GM21619 (cell line): ENCODE data around the gene OGT.
"Not testable (repeated sequence)": the region's sequence is repeated elsewhere in the genome, so short reads cannot be mapped to it uniquely, and the experiment has no call there.

Experiments
- ATAC-seq: cut with Tn5 transposase; IDR thresholded peaks from one replicate; pipeline ENCODE4 v1.9.1; 2021; ENCODE audit not compliant: unreplicated experiment

OGT gene

DNA sequence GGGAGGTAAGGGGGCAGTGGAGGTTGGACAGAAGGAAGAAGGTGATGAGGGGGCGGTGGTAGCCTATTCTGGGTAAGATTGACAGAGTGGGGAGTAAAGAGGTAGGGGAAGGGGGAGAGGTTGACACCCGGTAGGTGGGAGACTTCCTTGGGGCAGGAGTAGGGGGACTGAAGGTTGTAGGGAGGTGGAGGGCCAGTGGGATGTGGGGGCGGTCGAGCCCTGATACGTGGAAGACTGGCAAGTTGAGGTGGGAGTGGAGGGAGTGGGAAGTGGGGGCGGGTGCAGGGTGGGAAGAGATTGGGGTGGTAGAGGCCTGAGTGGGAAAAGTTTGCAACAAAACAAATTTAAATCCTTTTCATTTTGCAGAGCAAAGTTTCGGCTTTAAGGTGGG, 47.1 kb downstream of the OGT start:
- ATAC-seq: no peak

DNA sequence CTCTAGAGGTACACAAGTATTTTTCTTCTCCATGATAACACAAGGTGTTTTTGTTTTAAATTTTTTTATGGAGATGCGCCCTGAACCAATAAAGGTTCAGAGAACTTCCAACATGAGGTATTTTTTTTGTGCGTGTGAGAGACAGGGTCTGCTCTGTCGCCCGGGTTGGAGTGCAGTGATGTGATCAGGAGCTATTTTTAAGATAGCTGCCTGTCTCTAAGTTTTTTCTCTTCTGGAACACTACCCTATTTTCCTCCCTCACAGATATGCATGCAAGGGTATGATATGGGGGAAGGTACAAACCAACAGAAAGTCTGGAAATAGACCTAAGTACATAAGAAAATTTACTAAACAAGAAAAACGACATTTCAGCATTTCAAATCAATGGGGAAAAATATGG, 48.3 kb downstream of the OGT start:
- no peak for ATAC-seq

DNA sequence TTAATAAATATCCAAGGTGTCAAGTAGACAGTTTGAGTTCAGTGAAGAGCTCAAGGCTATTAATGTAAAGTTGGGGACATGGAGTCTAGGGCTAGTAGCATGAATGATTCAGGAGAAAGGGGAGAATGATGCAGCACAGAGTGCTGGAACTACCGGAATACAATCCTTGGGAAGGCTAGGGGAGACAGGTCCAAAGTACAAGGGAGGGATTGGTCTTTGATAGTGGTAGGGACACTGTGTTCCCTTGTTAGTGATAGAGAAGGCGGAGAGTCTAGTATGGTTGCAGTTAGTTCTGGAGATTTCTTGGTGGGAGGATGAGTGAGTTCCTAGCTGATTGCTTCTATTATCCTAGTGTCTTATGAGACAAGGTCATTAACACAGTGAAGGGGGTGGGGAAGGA, 54.0 kb downstream of the OGT start:
- no peak for ATAC-seq

- not testable (repeated sequence) for ATAC-seq
These were observed 60.3 kb downstream of the OGT start for GRCh38 chrX:71593210-71593609.

- no peak for ATAC-seq
These were observed 67.1 kb downstream of the OGT start for GRCh38 chrX:71599965-71600364.

DNA sequence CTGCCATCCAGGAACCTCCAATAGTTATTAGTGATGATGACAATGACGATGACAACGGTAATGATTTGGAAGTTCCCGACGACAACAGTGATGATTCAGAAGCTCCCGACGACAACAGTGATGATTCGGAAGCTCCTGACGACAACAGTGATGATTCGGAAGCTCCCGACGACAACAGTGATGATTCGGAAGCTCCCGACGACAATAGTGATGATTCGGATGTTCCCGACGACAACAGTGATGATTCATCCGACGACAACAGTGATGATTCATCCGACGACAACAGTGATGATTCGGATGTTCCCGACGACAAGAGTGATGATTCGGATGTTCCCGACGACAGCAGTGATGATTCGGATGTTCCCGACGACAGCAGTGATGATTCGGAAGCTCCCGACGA, 70.7 kb downstream of the OGT start:
- ATAC-seq: no peak

- no peak for ATAC-seq
These were observed 71.2 kb downstream of the OGT start for GRCh38 chrX:71604141-71604540.

DNA sequence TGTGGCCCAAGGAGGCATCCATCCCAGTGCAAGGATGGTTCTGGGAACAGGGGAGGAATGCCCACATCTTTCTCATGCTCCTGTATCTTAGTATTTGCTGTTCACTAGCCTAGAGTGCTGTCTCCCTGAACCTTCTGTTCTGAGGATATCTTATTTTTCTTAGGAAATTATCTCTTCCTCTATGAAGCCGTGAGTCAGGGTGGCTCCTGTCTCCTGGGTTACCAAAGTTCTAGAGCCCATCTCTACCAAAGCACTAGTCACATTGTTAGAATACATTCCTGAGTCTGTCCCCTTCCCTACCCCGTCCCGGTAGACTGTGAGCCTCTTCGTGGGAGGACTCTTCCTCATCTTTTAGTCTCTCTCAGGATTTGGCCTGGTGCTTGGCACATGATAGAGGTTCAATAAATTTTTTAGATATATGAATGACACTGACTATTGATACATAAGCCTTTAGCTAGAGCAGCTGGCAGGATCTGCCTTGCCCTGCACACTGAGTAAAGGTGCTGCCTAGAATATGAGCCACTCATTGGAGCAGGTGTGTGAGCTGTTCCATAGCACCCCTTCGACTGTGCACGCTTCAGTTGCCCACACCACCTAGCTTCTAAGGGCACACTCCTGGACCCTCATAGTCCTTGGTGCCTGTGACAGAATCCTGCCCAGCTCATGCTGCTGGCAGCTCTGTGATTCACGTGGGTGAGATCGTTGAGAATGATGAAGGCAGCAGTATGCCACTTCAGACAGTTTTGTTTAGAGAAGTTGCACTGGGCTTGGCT, 72.1 kb downstream of the OGT start:
- ATAC-seq: no peak

GRCh38 chrX:71606536-71607216, 73.8 kb downstream of the OGT start:
- ATAC-seq: no peak

GRCh38 chrX:71607488-71607887, 74.6 kb downstream of the OGT start:
- no peak for ATAC-seq

- no peak for ATAC-seq
These were observed 76.3 kb downstream of the OGT start for GRCh38 chrX:71609095-71609750.

GRCh38 chrX:71611736-71612135, 78.8 kb downstream of the OGT start:
- not testable (repeated sequence) for ATAC-seq

GRCh38 chrX:71612256-71612655, 79.4 kb downstream of the OGT start:
- ATAC-seq: no peak

GRCh38 chrX:71615056-71615455, 82.2 kb downstream of the OGT start:
- ATAC-seq: no peak

DNA sequence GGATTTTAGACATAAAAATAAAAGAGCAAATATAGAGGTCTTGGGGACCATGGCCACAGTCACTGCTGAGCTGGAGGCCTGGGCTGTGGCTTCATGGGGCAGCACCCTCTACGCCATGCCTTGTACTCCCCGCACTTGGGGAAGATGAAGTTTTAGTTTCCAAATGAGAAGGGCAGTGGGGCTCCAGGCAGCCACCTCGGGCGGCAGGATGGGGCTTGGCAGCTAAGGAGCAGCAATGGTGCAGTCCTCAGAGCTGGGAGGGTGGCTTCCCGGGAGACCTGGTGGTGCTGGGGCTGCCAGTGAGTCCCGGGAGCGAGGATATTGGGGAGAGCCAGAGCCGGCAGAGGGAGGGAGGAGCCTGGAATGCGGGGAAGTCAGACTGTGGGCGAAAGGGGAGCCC, 83.0 kb downstream of the OGT start:
- no peak for ATAC-seq

DNA sequence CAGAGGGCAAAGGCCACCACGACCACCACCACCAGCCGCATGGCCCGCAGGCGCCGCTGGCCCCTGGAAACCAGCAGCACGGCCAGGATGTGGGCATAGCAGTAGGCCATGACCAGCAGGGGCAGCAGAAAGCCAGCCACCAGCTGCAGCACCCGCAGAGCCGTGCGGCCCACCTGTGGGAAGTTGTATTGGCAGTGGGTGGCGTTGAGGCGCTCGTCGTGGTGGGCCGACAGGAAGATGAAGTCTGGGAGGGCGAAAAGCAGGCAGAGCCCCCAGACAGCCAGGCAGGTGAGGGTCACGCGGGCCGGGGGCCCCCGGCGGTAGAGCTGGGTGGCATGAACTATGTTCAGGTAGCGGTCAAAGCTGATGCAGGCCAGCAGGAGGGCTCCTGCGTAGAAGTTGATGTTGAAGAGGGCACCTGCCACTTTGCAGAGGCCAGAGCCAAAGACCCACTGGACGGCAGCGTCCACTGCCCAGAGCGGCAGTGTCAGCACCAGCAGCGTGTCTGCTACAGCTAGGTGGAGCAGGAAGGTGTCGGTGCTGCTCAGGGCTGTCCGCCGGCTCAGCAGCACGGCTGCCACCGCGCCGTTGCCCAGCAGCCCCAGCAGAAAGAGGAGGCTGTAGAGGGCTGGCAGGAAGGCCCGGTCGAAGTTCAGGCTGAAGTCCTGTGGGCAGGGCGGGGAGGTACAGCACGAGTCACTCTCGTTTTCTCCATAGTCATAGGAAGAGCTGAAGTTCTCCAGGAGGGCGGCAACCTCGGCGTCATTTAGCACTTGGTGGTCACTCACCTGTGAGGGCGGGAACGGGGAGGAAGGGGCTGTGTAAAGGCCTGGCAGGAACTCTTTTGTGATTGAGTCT, 84.0 kb downstream of the OGT start:
- no peak for ATAC-seq

DNA sequence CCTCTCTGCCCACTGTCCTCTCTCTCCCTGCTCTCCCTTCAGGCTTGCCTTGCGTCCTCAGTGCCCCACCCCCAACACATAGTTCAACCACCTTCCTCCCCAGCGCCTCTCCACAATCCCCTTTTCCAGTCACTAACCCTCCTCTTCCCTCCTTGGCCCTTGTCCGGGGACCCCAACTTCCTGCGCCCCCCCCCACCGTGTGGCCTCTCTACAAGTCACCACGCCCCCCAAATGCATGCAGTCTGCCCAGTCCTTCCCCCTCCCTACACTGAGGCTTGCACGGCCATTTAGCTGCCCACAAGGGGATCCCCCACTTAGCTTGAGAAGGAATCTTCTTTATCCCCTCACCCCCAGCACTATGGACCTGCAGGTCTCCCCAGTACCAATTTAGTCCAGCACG, 84.8 kb downstream of the OGT start:
- no peak for ATAC-seq

GRCh38 chrX:71618303-71618721, 85.4 kb downstream of the OGT start, which contains the start of gene CXCR3:
TSS of gene CXCR3 (minus strand) at chrX:71618511. CDS start at chrX:71618449, 62 bp downstream.
- peak; percentile 50 for ATAC-seq

DNA sequence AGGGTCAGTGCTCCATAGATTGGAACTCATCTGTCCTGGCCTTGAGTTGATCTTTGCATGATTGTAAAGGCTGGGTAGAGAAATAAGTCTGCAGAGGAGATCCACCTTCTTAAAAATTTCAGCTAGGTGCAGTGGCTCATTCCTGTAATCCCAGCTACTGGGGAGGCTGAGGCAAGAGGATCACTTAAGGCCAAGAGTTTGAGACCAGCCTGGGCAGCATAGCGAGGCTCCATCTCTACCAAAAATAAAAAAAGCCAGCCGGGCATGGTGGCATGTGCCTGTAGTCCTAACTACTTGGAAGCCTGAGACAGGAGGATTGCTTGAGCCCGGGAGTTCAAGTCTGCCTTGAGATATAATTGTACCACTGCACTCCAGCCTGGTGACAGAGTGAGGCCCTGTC, 85.9 kb downstream of the OGT start:
- ATAC-seq: no peak

DNA sequence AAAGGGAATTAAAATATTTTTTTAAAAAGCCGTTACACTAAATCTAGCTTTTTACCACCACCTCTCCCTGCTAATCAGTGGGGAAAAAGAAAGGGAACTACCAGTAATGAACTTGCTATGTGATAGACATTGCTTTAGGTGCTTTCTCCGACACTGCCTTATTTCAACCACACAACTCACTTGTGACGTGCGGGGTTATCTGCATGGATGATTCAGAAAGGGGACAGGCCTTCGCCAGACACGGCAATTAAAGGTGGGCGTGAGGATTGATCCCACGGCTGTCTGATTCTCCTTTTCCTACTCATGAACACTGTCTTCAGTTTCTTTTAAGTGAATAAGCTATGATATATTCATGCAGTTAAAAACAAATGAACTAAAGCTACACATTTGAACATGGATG, 86.3 kb downstream of the OGT start:
- ATAC-seq: no peak

DNA sequence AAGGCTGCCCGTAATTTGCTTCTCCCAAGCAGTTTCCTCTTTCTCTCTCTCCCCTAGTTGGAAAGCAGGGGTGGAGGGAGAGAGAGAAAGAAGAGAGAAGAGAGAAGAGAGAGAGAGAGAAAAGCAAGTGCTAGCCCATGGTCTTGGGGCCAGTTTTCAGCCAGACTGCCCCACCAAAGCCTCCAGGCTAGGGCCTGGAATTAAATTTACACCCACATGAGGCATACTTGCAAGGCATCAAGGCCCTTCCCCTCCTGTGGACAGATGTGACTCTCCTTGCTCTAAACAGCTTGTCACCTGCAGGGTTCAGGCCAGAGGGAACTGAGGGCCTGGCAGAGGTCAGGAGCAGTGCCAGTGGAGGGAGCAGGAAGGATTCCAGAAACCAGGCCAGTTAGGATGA, 87.1 kb downstream of the OGT start:
- ATAC-seq: no peak
